22Rv1 (cell line): ENCODE data around the gene ABCB6.

Experiments used
- ZFX ChIP-seq: fragments of 450-650 bp; IDR thresholded peaks from 2 replicates; pipeline ENCODE4 v1.6.1; 2017; ENCODE audit warnings: antibody characterized with exemption, borderline replicate concordance
- TF ChIP-seq, protein P1 (sequence below): fragments of 450-650 bp; IDR thresholded peaks from 2 replicates; pipeline ENCODE4 v1.5.1; 2017; ENCODE audit warnings: mild to moderate bottlenecking

DNA sequence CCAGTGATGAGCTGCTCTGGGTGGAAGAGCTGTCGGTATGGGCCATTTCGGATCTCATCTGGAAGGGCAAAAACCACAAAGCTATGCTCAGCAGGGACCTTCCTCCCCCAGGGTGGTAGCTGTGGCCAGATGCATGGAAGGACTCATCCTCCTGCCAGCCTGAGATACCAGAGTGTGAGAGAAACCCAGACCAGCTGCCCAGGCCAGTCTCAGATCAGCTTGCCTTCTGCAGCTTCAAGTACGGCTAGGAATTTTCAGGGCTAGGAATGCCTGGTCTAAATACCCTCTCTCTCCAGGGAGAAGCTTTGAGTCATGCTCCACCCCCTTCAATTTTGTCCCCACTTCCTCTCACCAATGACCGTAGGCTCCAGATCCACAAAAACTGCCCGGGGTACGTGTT lies 32.9 kb upstream of the ABCB6 start:
- TF ChIP-seq, protein P1, sequence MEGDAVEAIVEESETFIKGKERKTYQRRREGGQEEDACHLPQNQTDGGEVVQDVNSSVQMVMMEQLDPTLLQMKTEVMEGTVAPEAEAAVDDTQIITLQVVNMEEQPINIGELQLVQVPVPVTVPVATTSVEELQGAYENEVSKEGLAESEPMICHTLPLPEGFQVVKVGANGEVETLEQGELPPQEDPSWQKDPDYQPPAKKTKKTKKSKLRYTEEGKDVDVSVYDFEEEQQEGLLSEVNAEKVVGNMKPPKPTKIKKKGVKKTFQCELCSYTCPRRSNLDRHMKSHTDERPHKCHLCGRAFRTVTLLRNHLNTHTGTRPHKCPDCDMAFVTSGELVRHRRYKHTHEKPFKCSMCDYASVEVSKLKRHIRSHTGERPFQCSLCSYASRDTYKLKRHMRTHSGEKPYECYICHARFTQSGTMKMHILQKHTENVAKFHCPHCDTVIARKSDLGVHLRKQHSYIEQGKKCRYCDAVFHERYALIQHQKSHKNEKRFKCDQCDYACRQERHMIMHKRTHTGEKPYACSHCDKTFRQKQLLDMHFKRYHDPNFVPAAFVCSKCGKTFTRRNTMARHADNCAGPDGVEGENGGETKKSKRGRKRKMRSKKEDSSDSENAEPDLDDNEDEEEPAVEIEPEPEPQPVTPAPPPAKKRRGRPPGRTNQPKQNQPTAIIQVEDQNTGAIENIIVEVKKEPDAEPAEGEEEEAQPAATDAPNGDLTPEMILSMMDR, result no peak
- TF ChIP-seq ZFX, result no peak
